ENCODE results near the gene ANKRD10. TPM values are rescaled to one million over a fixed set of nuclear protein-coding genes. Genes with fewer than 3 reads are reported as not detected.

Gene ANKRD10
- total RNA-seq, 1 experiment from 2014 or later: 159 TPM

- H3K79me2 ChIP-seq (ENCODE audit: insufficient read depth, low read length): no peaks in the 10 kb centered on the region
- H2BK120ac ChIP-seq (ENCODE audit: low read depth, low read length, poor library complexity, severe bottlenecking): no peak overlapping the region
- peaks cover 0 to 3% of the 10 kb centered on the region in 2 experiments; a peak in 2 of 4 replicates for H3K4me1 Mint-ChIP-seq
- no peak overlapping the region for H3K9ac ChIP-seq (ENCODE audit: extremely low read depth, insufficient read length, low read length)
- no peak overlapping the region for H2BK15ac ChIP-seq (ENCODE audit: low read depth, low read length)
- H3K9me3 ChIP-seq (ENCODE audit: control insufficient read depth, low read depth, low read length): no peaks in the 10 kb centered on the region
- H3T11ph ChIP-seq (ENCODE audit: low read length): no peak overlapping the region
- DNase-seq: no peak
- H2BK20ac ChIP-seq (ENCODE audit: low read depth, low read length, poor library complexity, severe bottlenecking): no peak overlapping the region
- peak overlapping the region in 1 of 3 experiments; percentile 55; a peak in 1 of 7 replicates for H3K27ac Mint-ChIP-seq
- no peaks in the 10 kb centered on the region for H3K27me3 ChIP-seq (ENCODE audit: insufficient read depth, low read length)
- no peak overlapping the region for H3K23ac ChIP-seq (ENCODE audit: insufficient read length, low read depth, low read length)
- H3K56ac ChIP-seq (ENCODE audit: insufficient read length, low read depth, low read length): no peak overlapping the region
- no peaks in the 10 kb centered on the region for H3K23me2 ChIP-seq (ENCODE audit: insufficient read length, low read depth, low read length, poor library complexity, severe bottlenecking)
- H4K91ac ChIP-seq (ENCODE audit: insufficient read length, low read depth, low read length): no peak overlapping the region
- H3K4me2 ChIP-seq (ENCODE audit: insufficient read depth, insufficient read length, low read length): no peak overlapping the region
- no peak overlapping the region for H3K14ac ChIP-seq (ENCODE audit: insufficient read depth, low read length)
- no peak overlapping the region; a peak in 1 of 5 replicates for H3K4me3 Mint-ChIP-seq
- no peak overlapping the region for H4K8ac ChIP-seq (replicated peaks; ENCODE audit: insufficient read length, low read depth, low read length)
- no peaks in the 10 kb centered on the region; the same call in 1 of the 2 replicates for H3K27me3 Mint-ChIP-seq (ENCODE audit: low read depth)
- H3K79me1 ChIP-seq (ENCODE audit: insufficient read depth, low read depth, low read length, poor library complexity, severe bottlenecking): no peaks in the 10 kb centered on the region
- no peak overlapping the region for H2AFZ ChIP-seq (ENCODE audit: low read length)
- H2BK5ac ChIP-seq (ENCODE audit: insufficient read length, low read length): no peak overlapping the region
- no peak overlapping the region for H3K18ac ChIP-seq (ENCODE audit: insufficient read length, low read depth, low read length)
- no peak overlapping the region for H3K4ac ChIP-seq (ENCODE audit: low read depth, low read length)
- H4K5ac ChIP-seq (ENCODE audit: insufficient read length, low read depth, low read length): no peak overlapping the region
- H2BK12ac ChIP-seq (ENCODE audit: insufficient read length, low read depth, low read length): no peak overlapping the region
- H3K27ac ChIP-seq (ENCODE audit: insufficient read length, low read depth, low read length): no peak overlapping the region
- TF ChIP-seq CTCF (conservative IDR thresholded peaks at IDR 0.05): no peak
- H3K36me3 Mint-ChIP-seq (ENCODE audit: insufficient read depth in 1 of 3, low read depth in 3 of 3): no peaks in the 10 kb centered on the region
- no peaks in the 10 kb centered on the region for H4K20me1 ChIP-seq (ENCODE audit: control insufficient read depth, insufficient read depth, insufficient read length)
- no CpG with 5 or more reads among the region's 16 CpGs for WGBS (ENCODE audit: extremely low coverage, insufficient read length, low lambda C conversion rate)
- H3K9me3 Mint-ChIP-seq: no peaks in the 10 kb centered on the region; a peak in 1 of 5 replicates
- H3K4me1 ChIP-seq (ENCODE audit: insufficient read depth, low read length): no peaks in the 10 kb centered on the region
- H2AK5ac ChIP-seq (ENCODE audit: insufficient read length, low read length): no peak overlapping the region
Observed at GRCh38 chr13:110830331-110830730, 84.5 kb downstream of the ANKRD10 start.
